Stimulated activated CD4-positive, alpha-beta T cell treated with anti-CD3 and anti-CD28 coated beads, Interleukin-2, amount 100 ng/mL, for 48 hours (primary cell): ENCODE measurements around the gene CNR1.
"Not testable (repeated sequence)": the region's sequence is repeated elsewhere in the genome, so short reads cannot be mapped to it uniquely, and the experiment has no call there.

Experiments used
- DNase-seq, 2 donors: peaks; one replicate each; pipeline ENCODE4 v3.0.0-alpha.2; 2020

The CNR1 gene

GRCh38 chr6:88165844-88166492 lies at the start of gene CNR1:
Gene CNR1 (minus strand): TSS chr6:88166347. CDS start chr6:88145274, 21,073 bp downstream.
- DNase-seq, result peak in 1 of 2 donors; percentile 6

- no peak for DNase-seq
These were observed 45.3 kb upstream of the CNR1 start for GRCh38 chr6:88211446-88211845.

- no peak for DNase-seq
These were observed 43.2 kb upstream of the CNR1 start for GRCh38 chr6:88209301-88209700.

GRCh38 chr6:88208726-88209125 lies 42.6 kb upstream of the CNR1 start:
- DNase-seq, result no peak

- DNase-seq, result not testable (repeated sequence)
These were observed 35.6 kb upstream of the CNR1 start for GRCh38 chr6:88201734-88202133.

- DNase-seq, result no peak
These were observed 18.8 kb upstream of the CNR1 start for GRCh38 chr6:88184921-88185320.

GRCh38 chr6:88183471-88183870 lies 17.3 kb upstream of the CNR1 start:
- DNase-seq, result no peak

- DNase-seq, result no peak
These were observed 13.5 kb upstream of the CNR1 start for GRCh38 chr6:88179692-88180091.

GRCh38 chr6:88177961-88178464 lies 11.9 kb upstream of the CNR1 start:
- DNase-seq, result no peak

GRCh38 chr6:88174906-88175305 lies 8.8 kb upstream of the CNR1 start:
- no peak for DNase-seq

- no peak for DNase-seq
These were observed 5.2 kb upstream of the CNR1 start for GRCh38 chr6:88171312-88171711.

- no peak for DNase-seq
These were observed 2.2 kb upstream of the CNR1 start for GRCh38 chr6:88168362-88168761.

GRCh38 chr6:88167352-88167937 lies 1.3 kb upstream of the CNR1 start:
- no peak for DNase-seq

- no peak for DNase-seq
These were observed 575 bp upstream of the CNR1 start for GRCh38 chr6:88166493-88167351.

- no peak for DNase-seq
These were observed 882 bp downstream of the CNR1 start for GRCh38 chr6:88165087-88165843.

- no peak for DNase-seq
These were observed 2.1 kb downstream of the CNR1 start for GRCh38 chr6:88164061-88164460.

- DNase-seq, result no peak
These were observed 2.5 kb downstream of the CNR1 start for GRCh38 chr6:88163616-88164015.

- DNase-seq, result no peak
These were observed 4.2 kb downstream of the CNR1 start for GRCh38 chr6:88161940-88162339.

- no peak for DNase-seq
These were observed 9.0 kb downstream of the CNR1 start for GRCh38 chr6:88157106-88157505.

- DNase-seq, result no peak
These were observed 20.7 kb downstream of the CNR1 start for GRCh38 chr6:88145298-88145963.

- no peak for DNase-seq
These were observed 21.4 kb downstream of the CNR1 start for GRCh38 chr6:88144637-88145297.
